GM12872 (cell line): ENCODE measurements around the gene SLC9A9.

ENCODE experiments used
- CTCF ChIP-seq: IDR thresholded peaks from 3 replicates; pipeline ENCODE4 v1.5.1; 2011; ENCODE audit warnings: low read depth, mild to moderate bottlenecking, low read length, moderate library complexity; ENCODE audit not compliant: insufficient read depth

The SLC9A9 gene

GRCh38 chr3:143548393-143548792 lies 299.9 kb downstream of the SLC9A9 start:
- no peak for TF ChIP-seq CTCF

GRCh38 chr3:143538577-143538981 lies 309.7 kb downstream of the SLC9A9 start:
- no peak for TF ChIP-seq CTCF

GRCh38 chr3:143538061-143538460 lies 310.2 kb downstream of the SLC9A9 start:
- TF ChIP-seq CTCF, result no peak

- no peak for TF ChIP-seq CTCF
These were observed 311.3 kb downstream of the SLC9A9 start for GRCh38 chr3:143536817-143537535.

GRCh38 chr3:143535994-143536784 lies 312.1 kb downstream of the SLC9A9 start:
- TF ChIP-seq CTCF, result no peak

- no peak for TF ChIP-seq CTCF
These were observed 314.9 kb downstream of the SLC9A9 start for GRCh38 chr3:143533391-143533790.

- no peak for TF ChIP-seq CTCF
These were observed 316.2 kb downstream of the SLC9A9 start for GRCh38 chr3:143532091-143532490.
